Endothelial cell of umbilical vein (primary cell): ENCODE data around the gene TBC1D9B. TPM values are rescaled to one million over a fixed set of nuclear protein-coding genes. Genes with fewer than 3 reads are reported as not detected.

Experiments used
- BruUV-seq: library from RNA; stranded (reverse); fragments of 400-500 nt; replicated peaks from 2 replicates; lab custom pipeline; 2021; lab: Mats Ljungman, UMichigan
- CTCF ChIA-PET: fragments of 300-600, 350-600 bp; sonication (Branson Sonifier 250); formaldehyde crosslinking; loops from one replicate; lab custom pipeline; 2021; ENCODE audit warnings: antibody characterized with exemption, inconsistent platforms; lab: Charles Lee
- POLR2A ChIA-PET: fragments of 300-600, 350-600 bp; sonication (Branson Sonifier 250); formaldehyde crosslinking; loops from one replicate; lab custom pipeline; 2021; ENCODE audit warnings: antibody characterized with exemption, inconsistent platforms; lab: Charles Lee
- DNase-seq: peaks from one replicate; pipeline ENCODE4 v3.0.0-alpha.2; 2011; ENCODE audit warnings: low read depth, low spot score
- FAIRE-seq: peaks from 2 replicates; lab custom pipeline; 2011; peaks lifted over from hg19 to GRCh38; lab: Jason Lieb, UNC
- H2AFZ ChIP-seq: 2 replicates; pipeline ENCODE4 v1.6.0; 2012; ENCODE audit warnings: low read depth, low read length, control low read depth, inconsistent platforms
- H3K27ac ChIP-seq: 2 replicates; pipeline ENCODE4 v1.5.1; 2011; ENCODE audit warnings: low read depth, mild to moderate bottlenecking, control low read depth, low read length, moderate library complexity; ENCODE audit not compliant: insufficient read depth
- H3K27me3 ChIP-seq, 2 experiments: 2 replicates each; pipeline versions ENCODE4 v1.6.0 to v1.6.1; 2011; ENCODE audit warnings: low read length in 2 of 2, mixed read lengths in 1 of 2; ENCODE audit not compliant: control insufficient read depth in 2 of 2, insufficient read depth in 2 of 2
- H3K36me3 ChIP-seq, 2 experiments: 2 replicates in 1 of 2; 3 replicates in 1 of 2; pipeline ENCODE4 v1.5.1; 2011; ENCODE audit warnings: low read length in 2 of 2, mild to moderate bottlenecking in 1 of 2, moderate library complexity in 1 of 2; ENCODE audit not compliant: control insufficient read depth in 2 of 2, insufficient read depth in 2 of 2; ENCODE audit errors: extremely low read depth in 1 of 2
- H3K4me1 ChIP-seq: 3 replicates; pipeline ENCODE4 v1.5.1; 2011; ENCODE audit warnings: mild to moderate bottlenecking, low read length; ENCODE audit not compliant: control insufficient read depth, insufficient read depth; ENCODE audit errors: extremely low read depth
- H3K4me2 ChIP-seq: 2 replicates; pipeline ENCODE4 v1.6.1; 2011; ENCODE audit warnings: low read length, control low read depth, mixed read lengths; ENCODE audit not compliant: insufficient read depth
- H3K4me3 ChIP-seq, 3 experiments: fragments of 200-600 bp in 1 of 3; sonication (generic), shearing (Covaris generic) in 1 of 3; replicated peaks in 1 of 3; 2 replicates each; pipeline ENCODE4 v1.5.1; 2011 to 2016; ENCODE audit warnings: control low read depth in 3 of 3, low read length in 3 of 3, mild to moderate bottlenecking in 2 of 3, inconsistent platforms in 1 of 3, low read depth in 1 of 3, moderate library complexity in 1 of 3; ENCODE audit not compliant: insufficient read depth in 1 of 3
- H3K79me2 ChIP-seq: 2 replicates; pipeline ENCODE4 v1.6.0; 2012; ENCODE audit warnings: low read length, inconsistent platforms; ENCODE audit not compliant: control insufficient read depth, insufficient read depth
- H3K9ac ChIP-seq: replicated peaks from 2 replicates; pipeline ENCODE3; 2011; ENCODE audit warnings: low read length, control low read depth; ENCODE audit not compliant: insufficient read depth; ENCODE audit errors: extremely low read depth
- H3K9me1 ChIP-seq: replicated peaks from 3 replicates; pipeline ENCODE4 v1.6.0; 2011; ENCODE audit warnings: mild to moderate bottlenecking, low read length; ENCODE audit not compliant: control insufficient read depth, insufficient read depth; ENCODE audit errors: extremely low read depth
- H3K9me3 ChIP-seq: replicated peaks from 2 replicates; pipeline ENCODE4 v1.5.1; 2012; ENCODE audit warnings: low read length, inconsistent platforms; ENCODE audit not compliant: control insufficient read depth, insufficient read depth
- H4K20me1 ChIP-seq: replicated peaks from 2 replicates; pipeline ENCODE3; 2011; ENCODE audit warnings: mild to moderate bottlenecking, low read length; ENCODE audit not compliant: control insufficient read depth, insufficient read depth; ENCODE audit errors: extremely low read depth
- FOS ChIP-seq: IDR thresholded peaks from 2 replicates; pipeline ENCODE4 v1.6.1; 2011; ENCODE audit warnings: mild to moderate bottlenecking, low read length, moderate library complexity, borderline replicate concordance; ENCODE audit not compliant: insufficient read depth
- GATA2 ChIP-seq: IDR thresholded peaks from 2 replicates; pipeline ENCODE4 v1.7.0; 2011; ENCODE audit warnings: low read depth, mild to moderate bottlenecking, moderate library complexity, mixed read lengths, low read length; ENCODE audit not compliant: insufficient read length, insufficient read depth
- JUN ChIP-seq: IDR thresholded peaks from 2 replicates; pipeline ENCODE4 v1.6.1; 2011; ENCODE audit warnings: borderline replicate concordance, low read depth; ENCODE audit not compliant: insufficient read length, insufficient read depth
- MYC ChIP-seq: IDR thresholded peaks from one replicate; pipeline ENCODE4 v1.6.1; 2011; ENCODE audit warnings: mild to moderate bottlenecking, low read depth, low read length
- POLR2A ChIP-seq: IDR thresholded peaks from 2 replicates; pipeline ENCODE4 v1.6.1; 2012; ENCODE audit warnings: low read depth, mild to moderate bottlenecking, control low read depth, low read length
- POLR2AphosphoS5 ChIP-seq: IDR thresholded peaks from 2 replicates; pipeline ENCODE4 v1.6.1; 2012; ENCODE audit warnings: low read depth, mild to moderate bottlenecking, control low read depth, low read length, moderate library complexity; ENCODE audit not compliant: insufficient read depth
- dilution Hi-C: fragments of 300-500 bp; cut with MboI; formaldehyde crosslinking; loops from one replicate; pipeline ENCODE4 v1.15.0; 2019; ENCODE audit warnings: low sequenced_read_pairs; ENCODE audit not compliant: extremely low pct_ligation_motif_present
- intact Hi-C: fragments of 100-400 bp; cut with micrococcal nuclease; formaldehyde crosslinking; loops from one replicate; pipeline ENCODE4 v1.10.0; 2022
- polyA plus RNA-seq, 4 experiments: library from polyadenylated mRNA; depleted of rRNA in 3 of 4; stranded (reverse) in 3 of 4; unstranded in 1 of 4; fragments of >200 nt; gene quantifications; 2 replicates each; pipeline versions ENCODE4 v1.2.1 to v1.2.3, GENCODE V29; 2011 to 2012; ENCODE audit warnings: missing spikeins in 1 of 4
- total RNA-seq: library from RNA; stranded (reverse); gene quantifications from 2 replicates; pipeline ENCODE4 v1.2.3, GENCODE V29; 2021
- TF ChIP-seq, protein P1 (sequence below), 2 donors: IDR thresholded peaks; 1 replicate in 1 of 2; 2 replicates in 1 of 2; pipeline ENCODE4 v1.5.1; 2011; ENCODE audit warnings: low read length in 2 of 2, mild to moderate bottlenecking in 2 of 2, moderate library complexity in 2 of 2, control low read depth in 1 of 2, inconsistent platforms in 1 of 2, low read depth in 1 of 2; ENCODE audit not compliant: insufficient read depth in 1 of 2; ENCODE audit errors: extremely low read depth in 1 of 2
- TF ChIP-seq, protein P2 (sequence below): IDR thresholded peaks from 2 replicates; pipeline ENCODE4 v1.6.1; 2011; ENCODE audit not compliant: insufficient read depth, insufficient read length

Gene TBC1D9B
- total and polyA plus RNA-seq, 2 donors (not counting 3 experiments of a cell fraction or from before 2014, with no cell fraction given) = 82.8 to 150 TPM

DNA sequence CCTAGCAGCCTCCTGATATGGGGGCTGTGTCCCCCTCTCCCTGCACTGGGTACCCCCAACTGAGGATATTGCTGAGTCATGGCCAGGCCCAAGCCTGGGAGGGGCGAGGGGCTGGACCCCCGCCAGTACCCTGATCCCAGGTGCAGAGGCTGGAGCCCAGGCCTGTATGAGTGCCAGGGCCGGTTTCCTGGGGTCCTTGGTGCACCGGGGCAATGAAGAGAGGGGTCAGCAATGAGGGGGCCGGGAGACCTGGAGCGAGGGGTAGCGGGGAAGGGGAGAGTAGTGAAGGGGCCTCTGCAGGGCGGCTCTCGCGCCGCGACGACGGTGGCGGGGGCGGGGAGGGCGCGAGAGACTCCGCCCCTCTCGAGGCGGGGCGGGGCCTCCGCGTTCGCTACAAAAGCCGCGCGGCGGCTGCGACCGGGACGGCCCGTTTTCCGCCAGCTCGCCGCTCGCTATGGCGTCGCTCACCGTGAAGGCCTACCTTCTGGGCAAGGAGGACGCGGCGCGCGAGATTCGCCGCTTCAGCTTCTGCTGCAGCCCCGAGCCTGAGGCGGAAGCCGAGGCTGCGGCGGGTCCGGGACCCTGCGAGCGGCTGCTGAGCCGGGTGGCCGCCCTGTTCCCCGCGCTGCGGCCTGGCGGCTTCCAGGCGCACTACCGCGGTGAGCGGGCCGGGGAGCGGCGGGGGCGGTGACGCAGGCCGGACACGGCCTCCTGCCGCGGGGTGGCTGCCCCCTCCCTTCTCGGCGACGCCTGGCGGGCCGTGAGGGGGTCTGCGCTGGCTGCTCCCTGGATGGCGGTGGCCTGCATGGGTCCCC, 87.0 kb downstream of the TBC1D9B start, which contains the start of gene SQSTM1:
Gene SQSTM1, plus strand, starts transcription at position 423 of the 815 bp plus-strand sequence. Its CDS starts 32 bp downstream, at position 455.
- Histone ChIP-seq H4K20me1 (peaks cover 10% of the 10 kb centered on the region), H3K27me3 (no peaks in the 10 kb centered on the region), H3K9me1 (no peaks in the 10 kb centered on the region), H3K79me2 (peaks cover 51% of the 10 kb centered on the region), H3K36me3 (peaks cover 22 to 30% of the 10 kb centered on the region in 2 experiments), H3K27ac (peak within 1 kb of the TSS; percentile 96), H3K4me3 (peak within 1 kb of the TSS; percentile 49 to 90 (median 82)), H3K9me3 (no peaks in the 10 kb centered on the region), H3K9ac (peak within 1 kb of the TSS; percentile 87), H3K4me2 (peak within 1 kb of the TSS; percentile 88), H3K4me1 (peaks cover 37% of the 10 kb centered on the region), H2AFZ (no peak within 1 kb of the TSS)
- TF ChIP-seq POLR2A (peak; percentile 99), POLR2AphosphoS5 (peak; percentile 99), JUN (no peak), MYC (no peak), GATA2 (no peak), FOS (no peak)
- TF ChIP-seq, protein P1, sequence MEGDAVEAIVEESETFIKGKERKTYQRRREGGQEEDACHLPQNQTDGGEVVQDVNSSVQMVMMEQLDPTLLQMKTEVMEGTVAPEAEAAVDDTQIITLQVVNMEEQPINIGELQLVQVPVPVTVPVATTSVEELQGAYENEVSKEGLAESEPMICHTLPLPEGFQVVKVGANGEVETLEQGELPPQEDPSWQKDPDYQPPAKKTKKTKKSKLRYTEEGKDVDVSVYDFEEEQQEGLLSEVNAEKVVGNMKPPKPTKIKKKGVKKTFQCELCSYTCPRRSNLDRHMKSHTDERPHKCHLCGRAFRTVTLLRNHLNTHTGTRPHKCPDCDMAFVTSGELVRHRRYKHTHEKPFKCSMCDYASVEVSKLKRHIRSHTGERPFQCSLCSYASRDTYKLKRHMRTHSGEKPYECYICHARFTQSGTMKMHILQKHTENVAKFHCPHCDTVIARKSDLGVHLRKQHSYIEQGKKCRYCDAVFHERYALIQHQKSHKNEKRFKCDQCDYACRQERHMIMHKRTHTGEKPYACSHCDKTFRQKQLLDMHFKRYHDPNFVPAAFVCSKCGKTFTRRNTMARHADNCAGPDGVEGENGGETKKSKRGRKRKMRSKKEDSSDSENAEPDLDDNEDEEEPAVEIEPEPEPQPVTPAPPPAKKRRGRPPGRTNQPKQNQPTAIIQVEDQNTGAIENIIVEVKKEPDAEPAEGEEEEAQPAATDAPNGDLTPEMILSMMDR (IDR thresholded peaks at IDR 0.05; ENCODE audit: extremely low read depth in 1 of 2, insufficient read depth in 1 of 2, low read depth in 1 of 2, low read length in 2 of 2) = no peak
- TF ChIP-seq, protein P2, sequence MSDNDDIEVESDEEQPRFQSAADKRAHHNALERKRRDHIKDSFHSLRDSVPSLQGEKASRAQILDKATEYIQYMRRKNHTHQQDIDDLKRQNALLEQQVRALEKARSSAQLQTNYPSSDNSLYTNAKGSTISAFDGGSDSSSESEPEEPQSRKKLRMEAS = no peak
- DNase-seq (peak; percentile 80), FAIRE-seq (peak; percentile 83)
- POLR2A ChIA-PET = interaction anchor here (0.5 to 1.7 kb wide), 13 partner anchors 10 to 261 kb away, joined by 3 to 18 read pairs (median 6); partner anchors contain the start of genes HNRNPH1, MAML1 and MRNIP
- no TSS peak for BruUV-seq
- CTCF ChIA-PET = interaction anchor here (0.6 to 2.6 kb wide), 4 partner anchors 19 to 88 kb away, joined by 3 to 21 read pairs (median 6); partner anchors contain the start of gene MAML1
- dilution Hi-C loops = no loop called here
- intact Hi-C loops = loop anchor here (1.0 to 5.0 kb wide), 6 partner anchors 38 to 263 kb away; partner anchors contain the start of genes MAML1, MRNIP and RNF130
